ENCODE results near the gene ZNF100.

DNA sequence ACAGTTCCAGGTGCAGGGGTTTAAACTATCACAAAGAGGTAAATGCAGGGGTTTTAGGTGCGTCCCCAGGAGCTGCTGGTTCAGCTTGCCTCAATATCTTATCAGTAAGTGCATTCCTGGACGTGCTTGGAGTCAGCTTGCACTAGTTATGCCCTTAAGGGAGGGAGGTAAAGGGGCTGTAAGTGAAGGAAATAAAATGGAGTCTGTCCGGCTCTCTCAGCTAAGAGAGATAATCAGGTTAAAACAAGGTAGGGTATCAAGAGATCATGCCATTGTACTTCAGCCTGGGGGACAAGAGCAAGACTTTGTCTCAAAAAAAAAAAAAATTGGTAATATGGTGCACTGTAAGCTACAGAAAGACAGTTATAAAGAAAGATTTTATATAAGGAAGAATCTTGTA lies 69.7 kb downstream of the ZNF100 start:
- TF ChIP-seq CTCF (IDR thresholded peaks at IDR 0.05 in 4 of 5, conservative IDR thresholded peaks at IDR 0.05 in 1 of 5) (no peak), POLR2A (IDR thresholded peaks at IDR 0.05) (no peak)
